ENCODE results near the gene LRCH3. TPM values are rescaled to one million over a fixed set of nuclear protein-coding genes. Genes with fewer than 3 reads are reported as not detected.
A peak's percentile ranks its signal among the peaks of the same experiment; 100 is the strongest.

Gene LRCH3
- total RNA-seq, 4 donors from 2014 or later, result 34.6 to 160 (median 55.2) TPM

DNA sequence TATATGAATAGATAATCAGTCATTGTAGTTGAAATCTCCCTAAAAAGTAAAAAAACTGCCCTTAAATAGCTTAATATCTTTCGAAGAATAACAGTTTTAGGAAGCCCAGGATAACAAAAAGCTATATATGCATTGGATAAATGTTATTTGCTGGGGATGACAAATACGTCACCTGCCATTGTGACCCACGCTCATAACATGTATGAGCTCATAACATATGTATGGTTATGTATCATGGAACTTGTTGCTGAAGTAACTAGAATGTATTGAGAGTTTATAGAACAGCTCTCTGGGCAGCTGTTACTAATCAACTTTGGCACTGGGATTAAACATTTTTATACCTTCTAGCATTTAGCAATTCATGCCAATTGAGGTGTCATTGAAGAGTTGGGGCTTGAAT is 1.7 kb upstream of the LRCH3 start:
- DNase-seq (ENCODE audit: extremely low spot score), result no peak
- peaks cover 16 to 26% (median 22%) of the 10 kb centered on the region in 4 donors for H3K4me1 ChIP-seq
- no peak overlapping the region for H3K4me3 ChIP-seq
- no peak for TF ChIP-seq POLR2A (IDR thresholded peaks at IDR 0.05; ENCODE audit: low read depth)
- no peak for TF ChIP-seq EP300 (IDR thresholded peaks at IDR 0.05)
- no peak for TF ChIP-seq POLR2AphosphoS5 (IDR thresholded peaks at IDR 0.05)
- TF ChIP-seq, protein P1, sequence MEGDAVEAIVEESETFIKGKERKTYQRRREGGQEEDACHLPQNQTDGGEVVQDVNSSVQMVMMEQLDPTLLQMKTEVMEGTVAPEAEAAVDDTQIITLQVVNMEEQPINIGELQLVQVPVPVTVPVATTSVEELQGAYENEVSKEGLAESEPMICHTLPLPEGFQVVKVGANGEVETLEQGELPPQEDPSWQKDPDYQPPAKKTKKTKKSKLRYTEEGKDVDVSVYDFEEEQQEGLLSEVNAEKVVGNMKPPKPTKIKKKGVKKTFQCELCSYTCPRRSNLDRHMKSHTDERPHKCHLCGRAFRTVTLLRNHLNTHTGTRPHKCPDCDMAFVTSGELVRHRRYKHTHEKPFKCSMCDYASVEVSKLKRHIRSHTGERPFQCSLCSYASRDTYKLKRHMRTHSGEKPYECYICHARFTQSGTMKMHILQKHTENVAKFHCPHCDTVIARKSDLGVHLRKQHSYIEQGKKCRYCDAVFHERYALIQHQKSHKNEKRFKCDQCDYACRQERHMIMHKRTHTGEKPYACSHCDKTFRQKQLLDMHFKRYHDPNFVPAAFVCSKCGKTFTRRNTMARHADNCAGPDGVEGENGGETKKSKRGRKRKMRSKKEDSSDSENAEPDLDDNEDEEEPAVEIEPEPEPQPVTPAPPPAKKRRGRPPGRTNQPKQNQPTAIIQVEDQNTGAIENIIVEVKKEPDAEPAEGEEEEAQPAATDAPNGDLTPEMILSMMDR (IDR thresholded peaks at IDR 0.05), result no peak
- no peaks in the 10 kb centered on the region for H3K9me3 ChIP-seq
- no peak overlapping the region for H3K27ac ChIP-seq (replicated peaks in 1 of 4)
- intact Hi-C loops (cut with DNase I), result no loop called here
- no peaks in the 10 kb centered on the region for H3K27me3 ChIP-seq
- WGBS, result 78% methylated on average over 3 of the region's 3 CpGs
- H3K36me3 ChIP-seq, result peaks cover 0 to 26% (median 10%) of the 10 kb centered on the region in 4 donors

DNA sequence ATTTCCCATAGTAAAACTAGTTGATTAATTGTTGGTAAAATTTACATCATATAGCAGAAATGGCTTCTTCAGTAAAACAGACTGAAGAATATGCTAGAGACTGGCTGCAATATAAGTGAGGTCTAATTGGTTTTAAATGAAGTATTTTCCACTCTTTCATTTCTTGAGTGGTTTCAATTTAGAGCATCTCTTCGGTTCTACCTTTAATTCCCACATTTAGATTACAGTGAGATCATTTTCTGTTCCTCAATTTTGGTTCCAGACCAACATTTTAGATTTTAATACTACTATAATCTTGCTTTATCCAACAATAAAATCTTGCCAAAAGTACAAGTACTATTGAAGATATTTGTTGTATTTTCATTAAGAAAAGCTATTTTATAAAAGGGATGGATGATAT is 1.0 kb upstream of the LRCH3 start:
- H3K4me3 ChIP-seq, result no peak overlapping the region
- no peak for TF ChIP-seq POLR2A (IDR thresholded peaks at IDR 0.05; ENCODE audit: low read depth)
- TF ChIP-seq POLR2AphosphoS5 (IDR thresholded peaks at IDR 0.05), result no peak
- TF ChIP-seq, protein P1 (IDR thresholded peaks at IDR 0.05), result no peak
- TF ChIP-seq EP300 (IDR thresholded peaks at IDR 0.05), result no peak
- peaks cover 23 to 33% (median 30%) of the 10 kb centered on the region in 4 donors for H3K4me1 ChIP-seq
- intact Hi-C loops (cut with DNase I), result loop anchor here (5.0 kb wide), 1 partner anchor 38 kb away; no protein-coding TSS in a partner anchor
- WGBS, result 82% methylated on average over 1 of the region's 1 CpG
- no peaks in the 10 kb centered on the region for H3K27me3 ChIP-seq
- DNase-seq (ENCODE audit: extremely low spot score), result no peak
- peak overlapping the region in 3 of 4 donors; percentile 93 to 98 (median 96) for H3K27ac ChIP-seq (replicated peaks in 1 of 4)
- no peaks in the 10 kb centered on the region for H3K9me3 ChIP-seq
- H3K36me3 ChIP-seq, result peaks cover 0 to 18% (median 5%) of the 10 kb centered on the region in 4 donors

DNA sequence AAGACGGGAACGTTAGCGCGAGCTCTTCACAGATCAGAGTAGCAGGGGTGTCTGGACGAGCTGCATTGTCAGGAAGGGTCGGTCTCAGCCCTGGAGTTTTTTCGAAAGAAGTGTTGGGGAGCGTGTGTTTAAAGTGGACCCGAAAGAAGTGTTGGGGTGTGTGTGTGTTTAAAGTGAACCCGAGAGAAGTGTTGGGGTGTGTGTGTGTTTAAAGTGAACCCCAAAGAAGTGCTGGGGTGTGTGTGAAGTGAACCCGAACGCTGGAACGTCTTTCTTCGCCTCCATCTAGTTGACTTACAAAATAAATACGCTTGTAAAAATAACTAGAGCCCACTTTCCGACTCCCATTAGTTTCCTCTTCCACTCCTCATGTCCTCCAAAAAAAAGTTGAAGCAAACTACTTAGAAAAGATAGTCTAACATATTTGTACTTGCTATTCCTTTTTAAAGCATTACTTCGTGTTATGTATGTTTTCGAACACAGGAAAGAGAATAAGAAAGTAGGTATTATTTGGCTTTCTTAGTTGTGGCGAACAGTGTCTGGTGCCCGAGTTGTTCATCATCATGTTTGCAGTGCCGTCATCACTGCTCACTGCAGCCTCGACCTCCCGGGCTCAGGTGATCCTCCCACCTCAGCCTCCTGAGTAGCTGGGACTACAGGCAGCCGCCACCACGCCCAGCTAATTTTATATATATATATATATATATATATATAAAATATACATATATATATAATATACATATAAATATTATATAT is 1.0 kb downstream of the LRCH3 start:
- peak overlapping the region; percentile 93 to 98 (median 96) for H3K27ac ChIP-seq (replicated peaks in 1 of 4)
- H3K4me1 ChIP-seq, result peaks cover 28 to 49% (median 44%) of the 10 kb centered on the region in 4 donors
- peaks cover 0 to 8% (median 3%) of the 10 kb centered on the region in 4 donors for H3K36me3 ChIP-seq
- 15% methylated on average over 25 of the region's 25 CpGs for WGBS
- no peak for DNase-seq (ENCODE audit: extremely low spot score)
- H3K27me3 ChIP-seq, result no peaks in the 10 kb centered on the region
- no peak for TF ChIP-seq EP300 (IDR thresholded peaks at IDR 0.05)
- no peak for TF ChIP-seq POLR2AphosphoS5 (IDR thresholded peaks at IDR 0.05)
- TF ChIP-seq, protein P1 (IDR thresholded peaks at IDR 0.05), result no peak
- no peak for TF ChIP-seq POLR2A (IDR thresholded peaks at IDR 0.05; ENCODE audit: low read depth)
- intact Hi-C loops (cut with DNase I), result loop anchor here (5.0 kb wide), 1 partner anchor 40 kb away; no protein-coding TSS in a partner anchor
- peak overlapping the region; percentile 80 to 96 (median 88) for H3K4me3 ChIP-seq
- no peaks in the 10 kb centered on the region for H3K9me3 ChIP-seq

DNA sequence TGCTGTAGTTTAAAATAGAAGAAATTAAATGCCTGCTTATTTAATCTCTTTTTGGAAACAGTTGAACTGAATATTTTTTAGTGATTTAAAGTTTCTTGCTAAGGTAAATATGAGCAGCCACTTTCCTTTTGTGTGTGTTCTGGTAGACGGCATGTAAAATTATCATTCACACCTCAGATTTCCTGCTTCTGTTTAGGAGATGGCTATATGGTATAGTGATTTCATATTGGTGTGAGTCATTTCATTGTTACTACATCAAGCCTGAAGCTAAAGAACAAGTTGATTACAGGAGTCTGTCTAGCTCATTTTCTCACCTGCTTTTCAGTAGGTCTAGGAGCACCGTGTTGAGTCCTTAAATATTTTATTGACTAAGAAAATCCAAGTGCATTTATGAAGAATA is 2.2 kb downstream of the LRCH3 start:
- peak overlapping the region in 2 of 4 donors; percentile 80 to 90 for H3K4me3 ChIP-seq
- H3K4me1 ChIP-seq, result peaks cover 28 to 58% (median 50%) of the 10 kb centered on the region in 4 donors
- 27% methylated on average over 2 of the region's 2 CpGs for WGBS
- H3K27me3 ChIP-seq, result no peaks in the 10 kb centered on the region
- peak overlapping the region in 2 of 4 donors; percentile 27 to 42 for H3K27ac ChIP-seq (replicated peaks in 1 of 4)
- H3K9me3 ChIP-seq, result no peaks in the 10 kb centered on the region
- intact Hi-C loops (cut with DNase I), result loop anchor here (5.0 kb wide), 1 partner anchor 41 kb away; no protein-coding TSS in a partner anchor
- no peak for TF ChIP-seq POLR2A (IDR thresholded peaks at IDR 0.05; ENCODE audit: low read depth)
- no peak for TF ChIP-seq POLR2AphosphoS5 (IDR thresholded peaks at IDR 0.05)
- TF ChIP-seq, protein P1 (IDR thresholded peaks at IDR 0.05), result no peak
- TF ChIP-seq EP300 (IDR thresholded peaks at IDR 0.05), result no peak
- H3K36me3 ChIP-seq, result peaks cover 0 to 1% (median 0%) of the 10 kb centered on the region in 4 donors
- no peak for DNase-seq (ENCODE audit: extremely low spot score)

Data from esophagus muscularis mucosa (tissue), 4 donors.